B cell (primary cell): ENCODE results near the gene CRAMP1. TPM values are rescaled to one million over a fixed set of nuclear protein-coding genes. Genes with fewer than 3 reads are reported as not detected.

ENCODE experiments used
- ATAC-seq: fragments of 200-7000 bp; cut with Tn5 transposase; one replicate; pipeline ENCODE4 v1.10.0; 2021; ENCODE audit warnings: low read depth, mild to moderate bottlenecking, moderate number of reproducible peaks, moderate library complexity
- CTCF ChIA-PET: fragments of 350-600 bp; sonication (Branson Sonifier 250); formaldehyde crosslinking; loops from one replicate; lab custom pipeline; 2021; ENCODE audit warnings: antibody characterized with exemption, inconsistent platforms; lab: Charles Lee
- POLR2A ChIA-PET: fragments of 350-600 bp; sonication (Branson Sonifier 250); formaldehyde crosslinking; loops from one replicate; lab custom pipeline; 2021; ENCODE audit warnings: antibody characterized with exemption; lab: Charles Lee
- DNase-seq: peaks from one replicate; pipeline ENCODE4 v3.0.0; 2013
- H2AFZ ChIP-seq: 2 replicates; pipeline ENCODE4 v1.6.1; 2012; ENCODE audit warnings: mild to moderate bottlenecking, low read depth, low read length; ENCODE audit not compliant: insufficient read depth, poor library complexity, severe bottlenecking
- H3K27ac ChIP-seq, 2 donors: 1 replicate in 1 of 2; 2 replicates in 1 of 2; pipeline ENCODE4 v1.5.1; 2012 to 2013; ENCODE audit warnings: low read length in 2 of 2, mild to moderate bottlenecking in 2 of 2, moderate library complexity in 1 of 2
- H3K27me3 ChIP-seq, 4 experiments: fragments of 200-600 bp in 1 of 4; sonication (generic) in 1 of 4; replicated peaks in 1 of 4; 1 replicate in 2 of 4; 2 replicates in 2 of 4; pipeline versions ENCODE4 v1.6.1 to v1.7.0; 2013 to 2016; ENCODE audit warnings: low read length in 3 of 4, mild to moderate bottlenecking in 2 of 4, mixed read lengths in 1 of 4, moderate library complexity in 1 of 4; ENCODE audit not compliant: insufficient read depth in 4 of 4, control insufficient read depth in 3 of 4; ENCODE audit errors: control extremely low read depth in 1 of 4
- H3K36me3 ChIP-seq, 2 experiments: replicated peaks in 1 of 2; 1 replicate in 1 of 2; 2 replicates in 1 of 2; pipeline versions ENCODE4 v1.6.1 to v1.7.1; 2013; ENCODE audit warnings: low read length in 1 of 2; ENCODE audit not compliant: insufficient read depth in 2 of 2, control insufficient read depth in 1 of 2; ENCODE audit errors: control extremely low read depth in 1 of 2, extremely low read depth in 1 of 2
- H3K4me1 ChIP-seq, 2 donors: fragments of 200-600 bp in 1 of 2; sonication (generic) in 1 of 2; 1 replicate in 1 of 2; 2 replicates in 1 of 2; pipeline versions ENCODE4 v1.5.1 to v1.6.1; 2013 to 2017; ENCODE audit warnings: low read length in 2 of 2; ENCODE audit not compliant: control insufficient read depth in 2 of 2, insufficient read depth in 2 of 2
- H3K4me2 ChIP-seq: replicated peaks from 2 replicates; pipeline ENCODE3; 2012; ENCODE audit warnings: mild to moderate bottlenecking, low read depth, low read length; ENCODE audit not compliant: poor library complexity, severe bottlenecking
- H3K4me3 ChIP-seq, 5 experiments: fragments of 200-600 bp in 1 of 5; sonication (generic) in 1 of 5; 1 replicate in 3 of 5; 2 replicates in 2 of 5; pipeline versions ENCODE4 v1.5.1 to v1.7.0; 2011 to 2016; ENCODE audit warnings: low read length in 4 of 5, mild to moderate bottlenecking in 4 of 5, low read depth in 2 of 5, control low read depth in 1 of 5, moderate library complexity in 1 of 5; ENCODE audit not compliant: insufficient read depth in 1 of 5; ENCODE audit errors: control extremely low read depth in 1 of 5, extremely low read depth in 1 of 5
- H3K79me2 ChIP-seq: fragments of 200-600 bp; sonication (generic); one replicate; pipeline ENCODE4 v1.6.0; 2016; ENCODE audit warnings: low read length; ENCODE audit not compliant: control insufficient read depth, insufficient read depth
- H3K9ac ChIP-seq: fragments of 200-600 bp; sonication (generic); 2 replicates; pipeline ENCODE4 v1.6.1; 2017; ENCODE audit warnings: mild to moderate bottlenecking, low read length, moderate library complexity
- H3K9me3 ChIP-seq, 3 donors: one replicate each; pipeline versions ENCODE4 v1.6.1 to v1.7.1; 2013; ENCODE audit warnings: low read length in 2 of 3; ENCODE audit not compliant: control insufficient read depth in 2 of 3, insufficient read depth in 1 of 3; ENCODE audit errors: control extremely low read depth in 1 of 3
- H4K20me1 ChIP-seq: 2 replicates; pipeline ENCODE4 v1.6.0; 2012; ENCODE audit warnings: mild to moderate bottlenecking, low read length; ENCODE audit not compliant: insufficient read depth, control insufficient read depth, poor library complexity, severe bottlenecking
- H3K27ac Mint-ChIP-seq: one replicate; pipeline ENCODE4 v1.8.0; 2021; ENCODE audit warnings: mixed read lengths
- H3K27me3 Mint-ChIP-seq: one replicate; pipeline ENCODE4 v1.8.0; 2021; ENCODE audit warnings: mixed read lengths
- H3K4me1 Mint-ChIP-seq: one replicate; pipeline ENCODE4 v1.8.0; 2021; ENCODE audit warnings: mixed read lengths
- H3K4me3 Mint-ChIP-seq: one replicate; pipeline ENCODE4 v1.8.0; 2021; ENCODE audit warnings: mixed read lengths
- H3K9me3 Mint-ChIP-seq: one replicate; pipeline ENCODE4 v1.8.0; 2022; ENCODE audit warnings: mixed read lengths; ENCODE audit not compliant: insufficient read depth
- EZH2 ChIP-seq: IDR thresholded peaks from 2 replicates; pipeline ENCODE4 v1.6.1; 2012; ENCODE audit warnings: borderline replicate concordance, low read depth, mild to moderate bottlenecking, moderate library complexity, low read length; ENCODE audit not compliant: insufficient read depth, poor library complexity, severe bottlenecking
- WGBS: methylation state at CpG from one replicate; pipeline ENCODE4 v1.1.5; 2013; ENCODE audit warnings: missing lambda C conversion rate; ENCODE audit not compliant: insufficient coverage; 5-methylcytosine and 5-hydroxymethylcytosine counted together
- intact Hi-C: fragments of 100-400 bp; cut with micrococcal nuclease; formaldehyde crosslinking; loops from one replicate; pipeline ENCODE4 v1.10.0; 2022
- polyA plus RNA-seq: library from polyadenylated mRNA; depleted of rRNA; stranded (reverse); fragments of >200 nt; gene quantifications from 2 replicates; pipeline ENCODE4 v1.2.3, GENCODE V29; 2012
- total RNA-seq, 2 donors: library from RNA; stranded (reverse); fragments of 120-200 nt in 1 of 2; gene quantifications; 1 replicate in 1 of 2; 2 replicates in 1 of 2; pipeline versions ENCODE4 v1.2.3 to v1.2.4, GENCODE V29; 2013 to 2022
- TF ChIP-seq, protein P1 (sequence below): fragments of 200-600 bp; IDR thresholded peaks from one replicate; pipeline ENCODE4 v1.8.0; 2022; ENCODE audit warnings: antibody characterized with exemption, mild to moderate bottlenecking

CRAMP1 gene
- total and polyA plus RNA-seq, 2 donors (not counting 1 experiment from before 2014, with no cell fraction given), result 21.0 to 33.9 TPM

- POLR2A ChIA-PET, result no interaction called here
- DNase-seq (no peak), ATAC-seq (no peak)
- no peak overlapping the region for H3K4me2 ChIP-seq
- Mint-ChIP-seq H3K27ac (no peak overlapping the region), H3K9me3 (no peaks in the 10 kb centered on the region), H3K27me3 (no peaks in the 10 kb centered on the region), H3K4me1 (peaks cover 9% of the 10 kb centered on the region), H3K4me3 (no peak overlapping the region)
- intact Hi-C loops, result loop anchor here (5.0 kb wide), 1 partner anchor 998 kb away; the partner anchor contains the start of gene RHBDL1
- H3K36me3 ChIP-seq, result peaks cover 0 to 38% of the 10 kb centered on the region in 2 experiments
- H3K9ac ChIP-seq, result no peak overlapping the region
- H2AFZ ChIP-seq, result no peak overlapping the region
- CTCF ChIA-PET, result no interaction called here
- 98% methylated on average over 18 of the region's 19 CpGs for WGBS
- H3K27me3 ChIP-seq, result no peaks in the 10 kb centered on the region
- H3K9me3 ChIP-seq, result no peaks in the 10 kb centered on the region
- TF ChIP-seq, protein P1, sequence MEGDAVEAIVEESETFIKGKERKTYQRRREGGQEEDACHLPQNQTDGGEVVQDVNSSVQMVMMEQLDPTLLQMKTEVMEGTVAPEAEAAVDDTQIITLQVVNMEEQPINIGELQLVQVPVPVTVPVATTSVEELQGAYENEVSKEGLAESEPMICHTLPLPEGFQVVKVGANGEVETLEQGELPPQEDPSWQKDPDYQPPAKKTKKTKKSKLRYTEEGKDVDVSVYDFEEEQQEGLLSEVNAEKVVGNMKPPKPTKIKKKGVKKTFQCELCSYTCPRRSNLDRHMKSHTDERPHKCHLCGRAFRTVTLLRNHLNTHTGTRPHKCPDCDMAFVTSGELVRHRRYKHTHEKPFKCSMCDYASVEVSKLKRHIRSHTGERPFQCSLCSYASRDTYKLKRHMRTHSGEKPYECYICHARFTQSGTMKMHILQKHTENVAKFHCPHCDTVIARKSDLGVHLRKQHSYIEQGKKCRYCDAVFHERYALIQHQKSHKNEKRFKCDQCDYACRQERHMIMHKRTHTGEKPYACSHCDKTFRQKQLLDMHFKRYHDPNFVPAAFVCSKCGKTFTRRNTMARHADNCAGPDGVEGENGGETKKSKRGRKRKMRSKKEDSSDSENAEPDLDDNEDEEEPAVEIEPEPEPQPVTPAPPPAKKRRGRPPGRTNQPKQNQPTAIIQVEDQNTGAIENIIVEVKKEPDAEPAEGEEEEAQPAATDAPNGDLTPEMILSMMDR, result no peak
- no peak for TF ChIP-seq EZH2
- H4K20me1 ChIP-seq, result peaks cover 11% of the 10 kb centered on the region
- no peak overlapping the region for H3K4me3 ChIP-seq
- peaks cover 8 to 14% of the 10 kb centered on the region in 2 donors for H3K4me1 ChIP-seq
- peaks cover 36% of the 10 kb centered on the region for H3K79me2 ChIP-seq
- no peak overlapping the region for H3K27ac ChIP-seq
These were observed 62.8 kb downstream of the CRAMP1 start for GRCh38 chr16:1674751-1675664.

GRCh38 chr16:1676661-1677060, 64.5 kb downstream of the CRAMP1 start:
- H4K20me1 ChIP-seq, result peaks cover 27% of the 10 kb centered on the region
- intact Hi-C loops, result loop anchor here (5.0 kb wide), 1 partner anchor 999 kb away; the partner anchor contains the start of gene RHBDL1
- no peak overlapping the region for H3K4me2 ChIP-seq
- POLR2A ChIA-PET, result interaction anchor here (0.7 kb wide), 1 partner anchor 48 kb away, joined by 3 read pairs; no protein-coding TSS in a partner anchor
- TF ChIP-seq EZH2, result no peak
- TF ChIP-seq, protein P1, result no peak
- no peaks in the 10 kb centered on the region for H3K27me3 ChIP-seq
- no peaks in the 10 kb centered on the region for H3K9me3 Mint-ChIP-seq
- DNase-seq (no peak), ATAC-seq (no peak)
- H3K36me3 ChIP-seq, result peaks cover 0 to 26% of the 10 kb centered on the region in 2 experiments
- no peaks in the 10 kb centered on the region for H3K27me3 Mint-ChIP-seq
- WGBS, result 100% methylated on average over 5 of the region's 12 CpGs
- peaks cover 14% of the 10 kb centered on the region for H3K4me1 Mint-ChIP-seq
- H3K4me3 Mint-ChIP-seq, result peak overlapping the region; percentile 59
- H3K27ac Mint-ChIP-seq, result no peak overlapping the region
- peaks cover 53% of the 10 kb centered on the region for H3K79me2 ChIP-seq
- CTCF ChIA-PET, result no interaction called here
- no peak overlapping the region for H3K27ac ChIP-seq
- H3K4me1 ChIP-seq, result peaks cover 8 to 14% of the 10 kb centered on the region in 2 donors
- H2AFZ ChIP-seq, result no peak overlapping the region
- H3K4me3 ChIP-seq, result no peak overlapping the region
- no peak overlapping the region for H3K9ac ChIP-seq
- H3K9me3 ChIP-seq, result no peaks in the 10 kb centered on the region
